OCI-LY1 (cell line): ENCODE data around the gene IRF4.

Source experiments
- H2AFZ ChIP-seq: fragments of 200-600 bp; sonication (generic), shearing (Covaris generic); 2 replicates; pipeline ENCODE4 v1.6.0; 2014; ENCODE audit warnings: antibody characterized with exemption, mild to moderate bottlenecking, low read length
- H3F3A ChIP-seq: fragments of 200-600 bp; sonication (generic), shearing (Covaris generic); 2 replicates; pipeline ENCODE4 v1.6.0; 2014; ENCODE audit warnings: mild to moderate bottlenecking, antibody characterized with exemption, low read length, moderate library complexity; ENCODE audit not compliant: insufficient read depth
- H3K27ac ChIP-seq: fragments of 200-600 bp; sonication (generic); 2 replicates; pipeline ENCODE4 v1.5.1; 2014; ENCODE audit warnings: low read length, mixed run types, mild to moderate bottlenecking, low read depth; ENCODE audit not compliant: poor library complexity, severe bottlenecking
- H3K27me3 ChIP-seq: fragments of 200-600 bp; sonication (generic); 2 replicates; pipeline ENCODE4 v1.6.0; 2014; ENCODE audit warnings: antibody characterized with exemption, mild to moderate bottlenecking, low read length, moderate library complexity; ENCODE audit not compliant: insufficient read depth
- H3K36me3 ChIP-seq: fragments of 200-600 bp; sonication (generic); 2 replicates; pipeline ENCODE4 v1.6.1; 2014; ENCODE audit warnings: mild to moderate bottlenecking, antibody characterized with exemption, low read length, moderate library complexity, mixed read lengths; ENCODE audit not compliant: insufficient read depth
- H3K4me1 ChIP-seq: fragments of 200-600 bp; sonication (generic); 2 replicates; pipeline ENCODE4 v1.5.1; 2014; ENCODE audit warnings: mild to moderate bottlenecking, low read length, moderate library complexity; ENCODE audit not compliant: insufficient read depth, severe bottlenecking
- H3K4me2 ChIP-seq: fragments of 200-600 bp; sonication (generic), shearing (Covaris generic); 2 replicates; pipeline ENCODE4 v1.6.1; 2014; ENCODE audit warnings: low read length
- H3K4me3 ChIP-seq: fragments of 200-600 bp; sonication (generic); 2 replicates; pipeline ENCODE4 v1.5.1; 2014; ENCODE audit warnings: low read length, low read depth, mild to moderate bottlenecking, mixed read lengths; ENCODE audit not compliant: poor library complexity, severe bottlenecking
- H3K79me2 ChIP-seq: fragments of 200-600 bp; shearing (Covaris generic); 2 replicates; pipeline ENCODE4 v1.6.1; 2016; ENCODE audit warnings: mixed run types, low read length, mixed read lengths; ENCODE audit not compliant: insufficient read depth
- H3K9ac ChIP-seq: fragments of 200-600 bp; sonication (generic), shearing (Covaris generic); 2 replicates; pipeline ENCODE4 v1.6.1; 2014; ENCODE audit warnings: mild to moderate bottlenecking, low read length, mixed read lengths
- H3K9me2 ChIP-seq: fragments of 200-600 bp; sonication (generic), shearing (Covaris generic); 2 replicates; pipeline ENCODE4 v1.6.1; 2014; ENCODE audit warnings: low read depth, mild to moderate bottlenecking, low read length, mixed read lengths
- H3K9me3 ChIP-seq: fragments of 200-600 bp; shearing (Covaris generic); 2 replicates; pipeline ENCODE4 v1.6.1; 2014; ENCODE audit warnings: low read length, mixed read lengths
- H4K20me1 ChIP-seq: fragments of 200-600 bp; sonication (generic), shearing (Covaris generic); 2 replicates; pipeline ENCODE4 v1.6.0; 2016; ENCODE audit warnings: mild to moderate bottlenecking, low read length; ENCODE audit not compliant: insufficient read depth
- EZH2 ChIP-seq: fragments of 200-600 bp; sonication (generic), shearing (Covaris generic); IDR thresholded peaks from 2 replicates; pipeline ENCODE4 v1.8.0; 2017; ENCODE audit warnings: borderline replicate concordance, mixed run types, mild to moderate bottlenecking, antibody characterized with exemption, low read length, moderate library complexity, mixed read lengths
- TF ChIP-seq, protein P1 (sequence below): fragments of 200-600 bp; sonication (generic), shearing (Covaris generic); IDR thresholded peaks from 2 replicates; pipeline ENCODE4 v1.5.1; 2017; ENCODE audit warnings: mild to moderate bottlenecking, antibody characterized with exemption, low read length, moderate library complexity, mixed read lengths

The IRF4 gene

DNA sequence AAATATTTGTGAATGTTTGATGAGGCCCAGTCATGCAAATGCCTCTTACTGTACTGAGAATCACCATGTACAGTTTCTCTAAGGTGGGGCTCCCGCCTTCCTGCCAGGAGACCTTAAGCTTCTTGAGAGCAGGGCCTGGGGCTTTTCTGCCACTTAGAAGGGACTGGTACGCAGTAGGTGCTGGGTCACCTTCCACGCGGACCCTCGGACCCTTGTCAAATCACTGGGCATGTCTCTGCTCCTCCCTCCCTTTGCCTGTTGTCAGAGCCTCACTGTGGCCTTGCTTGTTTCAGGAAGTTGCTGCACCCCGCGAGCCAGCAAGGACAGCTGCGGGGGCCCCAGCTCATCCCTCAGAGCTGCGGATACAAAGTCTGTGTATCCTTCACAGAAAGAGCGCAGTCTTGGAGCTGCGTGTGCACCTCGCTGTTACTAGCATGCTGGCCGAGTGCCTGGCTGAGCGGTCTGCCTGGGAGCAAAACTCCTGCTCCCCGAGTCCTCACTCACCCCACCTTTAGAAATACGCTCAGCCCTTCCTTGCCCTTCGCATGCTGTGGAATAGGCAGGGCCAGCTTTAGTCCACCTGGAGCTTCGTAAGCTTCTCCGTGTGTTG, 30.7 kb upstream of the IRF4 start:
- H3K4me1 ChIP-seq = peaks cover 91% of the 10 kb centered on the region
- H3K9me3 ChIP-seq = no peaks in the 10 kb centered on the region

DNA sequence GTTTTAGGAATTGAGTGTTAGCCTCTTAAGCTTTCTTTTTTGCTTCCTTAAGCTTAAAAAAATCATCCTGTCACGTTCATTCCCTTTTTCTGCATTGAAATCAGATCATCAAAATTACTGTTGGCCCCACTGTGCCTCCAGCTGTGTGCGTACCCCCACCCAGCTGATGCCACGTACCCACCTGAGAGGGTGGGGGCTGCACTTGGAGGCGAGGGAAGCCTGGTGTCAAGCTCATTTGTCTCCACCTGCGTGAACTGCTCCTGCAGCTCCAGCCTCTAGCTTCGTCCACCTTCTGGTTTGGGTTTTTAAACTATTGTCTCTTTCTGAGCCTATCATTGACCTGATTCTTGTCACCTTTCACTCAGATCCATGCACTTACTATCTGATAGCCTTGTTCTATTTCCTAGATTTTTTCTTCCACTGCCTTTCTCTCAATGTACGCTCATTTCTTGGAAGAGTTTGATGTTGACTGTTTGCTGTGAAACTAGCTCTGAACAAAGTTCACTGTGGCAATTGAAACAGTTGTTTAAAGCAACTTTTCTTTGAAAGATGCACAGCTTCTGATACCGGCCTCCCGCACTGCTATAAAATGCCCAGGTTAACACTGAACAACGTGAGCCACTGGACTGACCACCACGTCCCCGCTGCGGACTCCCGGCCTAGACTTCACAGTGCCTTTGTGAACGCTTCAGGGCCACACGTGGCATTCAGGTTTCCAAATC, 30.0 kb upstream of the IRF4 start:
- Histone ChIP-seq H3K4me1 (peaks cover 91% of the 10 kb centered on the region), H3K9me3 (no peaks in the 10 kb centered on the region), H3K79me2 (no peaks in the 10 kb centered on the region), H3K36me3 (no peaks in the 10 kb centered on the region), H3K9ac (peak overlapping the region; percentile 53), H3K27ac (peak overlapping the region; percentile 97), H3K4me2 (peak overlapping the region; percentile 50), H3K9me2 (no peaks in the 10 kb centered on the region), H3F3A (peaks cover 4% of the 10 kb centered on the region; the same call in 1 of the 2 replicates), H3K4me3 (no peak overlapping the region), H4K20me1 (no peaks in the 10 kb centered on the region), H3K27me3 (no peaks in the 10 kb centered on the region), H2AFZ (no peak overlapping the region)
- TF ChIP-seq EZH2 = no peak
- TF ChIP-seq, protein P1, sequence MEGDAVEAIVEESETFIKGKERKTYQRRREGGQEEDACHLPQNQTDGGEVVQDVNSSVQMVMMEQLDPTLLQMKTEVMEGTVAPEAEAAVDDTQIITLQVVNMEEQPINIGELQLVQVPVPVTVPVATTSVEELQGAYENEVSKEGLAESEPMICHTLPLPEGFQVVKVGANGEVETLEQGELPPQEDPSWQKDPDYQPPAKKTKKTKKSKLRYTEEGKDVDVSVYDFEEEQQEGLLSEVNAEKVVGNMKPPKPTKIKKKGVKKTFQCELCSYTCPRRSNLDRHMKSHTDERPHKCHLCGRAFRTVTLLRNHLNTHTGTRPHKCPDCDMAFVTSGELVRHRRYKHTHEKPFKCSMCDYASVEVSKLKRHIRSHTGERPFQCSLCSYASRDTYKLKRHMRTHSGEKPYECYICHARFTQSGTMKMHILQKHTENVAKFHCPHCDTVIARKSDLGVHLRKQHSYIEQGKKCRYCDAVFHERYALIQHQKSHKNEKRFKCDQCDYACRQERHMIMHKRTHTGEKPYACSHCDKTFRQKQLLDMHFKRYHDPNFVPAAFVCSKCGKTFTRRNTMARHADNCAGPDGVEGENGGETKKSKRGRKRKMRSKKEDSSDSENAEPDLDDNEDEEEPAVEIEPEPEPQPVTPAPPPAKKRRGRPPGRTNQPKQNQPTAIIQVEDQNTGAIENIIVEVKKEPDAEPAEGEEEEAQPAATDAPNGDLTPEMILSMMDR = no peak

More for the DNA sequence above, 30.7 kb upstream of the IRF4 start:
- Histone ChIP-seq H3K27me3 (no peaks in the 10 kb centered on the region), H3K27ac (peak overlapping the region; percentile 97), H4K20me1 (no peaks in the 10 kb centered on the region), H3K36me3 (no peaks in the 10 kb centered on the region), H2AFZ (no peak overlapping the region), H3F3A (peaks cover 4% of the 10 kb centered on the region; the same call in 1 of the 2 replicates), H3K4me3 (peak overlapping the region; percentile 3), H3K4me2 (peak overlapping the region; percentile 50), H3K9ac (peak overlapping the region; percentile 53), H3K9me2 (no peaks in the 10 kb centered on the region), H3K79me2 (no peaks in the 10 kb centered on the region)
- TF ChIP-seq EZH2 = no peak
- TF ChIP-seq, protein P1 = no peak

- Histone ChIP-seq H3K9me3 (no peaks in the 10 kb centered on the region), H3K4me1 (peaks cover 91% of the 10 kb centered on the region)
These were observed 29.2 kb upstream of the IRF4 start for GRCh38 chr6:362231-362923.

More at GRCh38 chr6:362231-362923, 29.2 kb upstream of the IRF4 start:
- Histone ChIP-seq H3K79me2 (no peaks in the 10 kb centered on the region), H3K9ac (no peak overlapping the region), H3K27me3 (no peaks in the 10 kb centered on the region), H3K27ac (peak overlapping the region; percentile 97), H3K9me2 (no peaks in the 10 kb centered on the region), H2AFZ (no peak overlapping the region), H3F3A (peaks cover 4% of the 10 kb centered on the region; the same call in 1 of the 2 replicates), H3K4me3 (no peak overlapping the region), H3K36me3 (no peaks in the 10 kb centered on the region), H4K20me1 (no peaks in the 10 kb centered on the region), H3K4me2 (no peak overlapping the region)
- TF ChIP-seq, protein P1 = no peak
- no peak for TF ChIP-seq EZH2
